Suprapubic skin (tissue), 4 donors: ENCODE data around the gene TAAR1. TPM values are rescaled to one million over a fixed set of nuclear protein-coding genes. Genes with fewer than 3 reads are reported as not detected.
"Not testable (repeated sequence)": the region's sequence is repeated elsewhere in the genome, so short reads cannot be mapped to it uniquely, and the experiment has no call there.

Source experiments
- DNase-seq, 2 donors: peaks; one replicate each; pipeline ENCODE4 v3.0.0-alpha.2; 2019; ENCODE audit warnings: low spot score in 2 of 2
- H3K27ac ChIP-seq: fragments of 200-600 bp; sonication (generic); one replicate; pipeline ENCODE4 v1.5.1; 2019
- H3K27me3 ChIP-seq: fragments of 200-600 bp; sonication (generic); one replicate; pipeline ENCODE4 v1.5.1; 2019
- H3K36me3 ChIP-seq: fragments of 200-600 bp; sonication (generic); one replicate; pipeline ENCODE4 v1.5.1; 2019
- H3K4me1 ChIP-seq: fragments of 200-600 bp; sonication (generic); one replicate; pipeline ENCODE4 v1.5.1; 2019
- H3K4me3 ChIP-seq: fragments of 200-600 bp; sonication (generic); one replicate; pipeline ENCODE4 v1.5.1; 2019; ENCODE audit warnings: mild to moderate bottlenecking
- H3K9me3 ChIP-seq: fragments of 200-600 bp; sonication (generic); one replicate; pipeline ENCODE4 v1.5.1; 2019
- CTCF ChIP-seq, 2 donors: fragments of 200-600 bp in 1 of 2; fragments of 450-650 bp in 1 of 2; sonication (generic) in 1 of 2; IDR thresholded peaks; one replicate each; pipeline ENCODE4 v1.5.1; 2016 to 2019; ENCODE audit warnings: antibody characterized with exemption in 2 of 2, mild to moderate bottlenecking in 1 of 2, moderate library complexity in 1 of 2
- EP300 ChIP-seq: sonication (generic); formaldehyde crosslinking; IDR thresholded peaks from one replicate; pipeline ENCODE4 v1.6.1; 2017; ENCODE audit warnings: antibody characterized with exemption
- POLR2A ChIP-seq, 2 donors: fragments of 450-650 bp; IDR thresholded peaks; one replicate each; pipeline ENCODE4 v1.6.1; 2017; ENCODE audit warnings: antibody characterized with exemption in 2 of 2, mild to moderate bottlenecking in 2 of 2, moderate library complexity in 2 of 2
- POLR2AphosphoS5 ChIP-seq, 3 donors: sonication (generic); formaldehyde crosslinking; IDR thresholded peaks; one replicate each; pipeline ENCODE4 v1.6.1; 2017; ENCODE audit warnings: antibody characterized with exemption in 3 of 3
- WGBS: methylation state at CpG from one replicate; pipeline ENCODE4 v1.1.5; 2018; 5-methylcytosine and 5-hydroxymethylcytosine counted together
- total RNA-seq, 4 donors: library from RNA; depleted of rRNA; stranded (reverse); fragments of >200 nt; gene quantifications; one replicate each; pipeline ENCODE4 v1.1.0, GENCODE V29; 2016

TAAR1 gene
- total RNA-seq, 4 donors from 2014 or later, result not detected

- Histone ChIP-seq H3K27ac (no peak overlapping the region), H3K36me3 (no peaks in the 10 kb centered on the region), H3K4me1 (no peaks in the 10 kb centered on the region), H3K9me3 (no peaks in the 10 kb centered on the region), H3K27me3 (no peaks in the 10 kb centered on the region), H3K4me3 (no peak overlapping the region)
- TF ChIP-seq CTCF (IDR thresholded peaks at IDR 0.05), result no peak
- no peak for TF ChIP-seq POLR2A (IDR thresholded peaks at IDR 0.05)
- TF ChIP-seq EP300, result no peak
- no peak for TF ChIP-seq POLR2AphosphoS5 (IDR thresholded peaks at IDR 0.05)
- no peak for DNase-seq
- 54% methylated on average over 2 of the region's 2 CpGs for WGBS
Observed at GRCh38 chr6:132648356-132648755, 10.6 kb downstream of the TAAR1 start.

- Histone ChIP-seq H3K4me1 (no peaks in the 10 kb centered on the region), H3K4me3 (no peak overlapping the region), H3K9me3 (no peaks in the 10 kb centered on the region), H3K36me3 (no peaks in the 10 kb centered on the region), H3K27ac (no peak overlapping the region), H3K27me3 (no peaks in the 10 kb centered on the region)
- TF ChIP-seq CTCF (IDR thresholded peaks at IDR 0.05) (no peak), EP300 (no peak), POLR2AphosphoS5 (IDR thresholded peaks at IDR 0.05) (no peak), POLR2A (IDR thresholded peaks at IDR 0.05) (no peak)
- 83% methylated on average over 3 of the region's 3 CpGs for WGBS
- DNase-seq, result no peak
Observed at GRCh38 chr6:132643547-132643946, 15.4 kb downstream of the TAAR1 start.

GRCh38 chr6:132637135-132637534 lies 21.8 kb downstream of the TAAR1 start:
- not testable (repeated sequence) for H3K36me3 ChIP-seq, H3K27ac ChIP-seq, H3K9me3 ChIP-seq, H3K4me1 ChIP-seq, DNase-seq, H3K4me3 ChIP-seq
- H3K27me3 ChIP-seq, result peaks cover 11% of the 10 kb centered on the region
- 82% methylated on average over 1 of the region's 1 CpG for WGBS

- not testable (repeated sequence) for H3K9me3 ChIP-seq, H3K4me1 ChIP-seq, H3K36me3 ChIP-seq, H3K27ac ChIP-seq, DNase-seq, H3K4me3 ChIP-seq
- H3K27me3 ChIP-seq, result peaks cover 11% of the 10 kb centered on the region
- 92% methylated on average over 3 of the region's 3 CpGs for WGBS
Observed at GRCh38 chr6:132635906-132636305, 23.1 kb downstream of the TAAR1 start.

- peaks cover 11% of the 10 kb centered on the region for H3K27me3 ChIP-seq
- H3K4me1 ChIP-seq, DNase-seq, H3K4me3 ChIP-seq, H3K9me3 ChIP-seq, H3K36me3 ChIP-seq, H3K27ac ChIP-seq: not testable (repeated sequence)
- 43% methylated on average over 3 of the region's 3 CpGs for WGBS
Observed at GRCh38 chr6:132635288-132635687, 23.7 kb downstream of the TAAR1 start.

- no peaks in the 10 kb centered on the region for H3K36me3 ChIP-seq
- H3K4me3 ChIP-seq, result no peak overlapping the region
- DNase-seq, result no peak
- 78% methylated on average over 4 of the region's 4 CpGs for WGBS
- peaks cover 11% of the 10 kb centered on the region for H3K27me3 ChIP-seq
- H3K27ac ChIP-seq, result no peak overlapping the region
- TF ChIP-seq POLR2A (IDR thresholded peaks at IDR 0.05) (no peak), POLR2AphosphoS5 (IDR thresholded peaks at IDR 0.05) (no peak), CTCF (IDR thresholded peaks at IDR 0.05) (no peak), EP300 (no peak)
- no peaks in the 10 kb centered on the region for H3K9me3 ChIP-seq
- no peaks in the 10 kb centered on the region for H3K4me1 ChIP-seq
Observed at GRCh38 chr6:132634796-132635195, 24.2 kb downstream of the TAAR1 start.

- WGBS, result 53% methylated on average over 2 of the region's 2 CpGs
- Histone ChIP-seq H3K4me3 (no peak overlapping the region), H3K4me1 (no peaks in the 10 kb centered on the region), H3K9me3 (no peaks in the 10 kb centered on the region), H3K36me3 (no peaks in the 10 kb centered on the region), H3K27ac (no peak overlapping the region), H3K27me3 (peaks cover 11% of the 10 kb centered on the region)
- TF ChIP-seq EP300, result no peak
- no peak for TF ChIP-seq POLR2A (IDR thresholded peaks at IDR 0.05)
- TF ChIP-seq POLR2AphosphoS5 (IDR thresholded peaks at IDR 0.05), result no peak
- TF ChIP-seq CTCF (IDR thresholded peaks at IDR 0.05), result no peak
- DNase-seq, result no peak
Observed at GRCh38 chr6:132633362-132633761, 25.6 kb downstream of the TAAR1 start.
